Heart left ventricle (tissue), 13 donors: ENCODE data around the gene KRR1.

Experiments used
- POLR2A ChIP-seq, 2 donors: fragments of 450-650 bp; IDR thresholded peaks; one replicate each; pipeline ENCODE4 v1.6.1; 2017; ENCODE audit warnings: antibody characterized with exemption in 2 of 2, mild to moderate bottlenecking in 2 of 2, moderate library complexity in 2 of 2
- TF ChIP-seq, protein P1 (sequence below), 12 donors: fragments of 200-600 bp; sonication (generic) in 4 of 12; IDR thresholded peaks; one replicate each; pipeline versions ENCODE4 v1.5.0 to v1.8.0; 2018 to 2022; ENCODE audit warnings: antibody characterized with exemption in 12 of 12, mild to moderate bottlenecking in 5 of 12
- donor health status: ischemic (EF 13 %, LVEDD 7.1; RV severe dilation, severe dysfunction).
- donor health status: DM: no; HTN: yes; CAD: no.
- donor health status: DM: no; HTN: no; CAD: no.
- donor health status: ischemic (EF 25% LVEDD 6.9; RV normal size, moderate dysfunction).
- donor health status: ischemic (EF 25% LVEDD 5.7; RV mildly dilated, moderate dysfunction).
- donor health status: ischemic (EF 35%, LVEDD 5.7; RV mildly dilated, moderate dysfunction).
- donor health status: nonischemic (EF 11% LVEDD 7.7; RV severe dilation, severe dysfunction).
- donor health status: DM: yes; HTN: yes; CAD: no.
- donor health status: PGD.
- donor health status: ischemic (EF 29% LVEDD 5.4; RV normal size, mild dysfunction).
- donor health status: nonischemic (EF 23%, LVEDD 6.1; RV moderate dilation, normal function).

GRCh38 chr12:75511116-75512048, at the start of gene KRR1:
- TF ChIP-seq, protein P1, sequence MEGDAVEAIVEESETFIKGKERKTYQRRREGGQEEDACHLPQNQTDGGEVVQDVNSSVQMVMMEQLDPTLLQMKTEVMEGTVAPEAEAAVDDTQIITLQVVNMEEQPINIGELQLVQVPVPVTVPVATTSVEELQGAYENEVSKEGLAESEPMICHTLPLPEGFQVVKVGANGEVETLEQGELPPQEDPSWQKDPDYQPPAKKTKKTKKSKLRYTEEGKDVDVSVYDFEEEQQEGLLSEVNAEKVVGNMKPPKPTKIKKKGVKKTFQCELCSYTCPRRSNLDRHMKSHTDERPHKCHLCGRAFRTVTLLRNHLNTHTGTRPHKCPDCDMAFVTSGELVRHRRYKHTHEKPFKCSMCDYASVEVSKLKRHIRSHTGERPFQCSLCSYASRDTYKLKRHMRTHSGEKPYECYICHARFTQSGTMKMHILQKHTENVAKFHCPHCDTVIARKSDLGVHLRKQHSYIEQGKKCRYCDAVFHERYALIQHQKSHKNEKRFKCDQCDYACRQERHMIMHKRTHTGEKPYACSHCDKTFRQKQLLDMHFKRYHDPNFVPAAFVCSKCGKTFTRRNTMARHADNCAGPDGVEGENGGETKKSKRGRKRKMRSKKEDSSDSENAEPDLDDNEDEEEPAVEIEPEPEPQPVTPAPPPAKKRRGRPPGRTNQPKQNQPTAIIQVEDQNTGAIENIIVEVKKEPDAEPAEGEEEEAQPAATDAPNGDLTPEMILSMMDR (IDR thresholded peaks at IDR 0.05), result peak in 2 of 12 donors; percentile 5 to 6
- TF ChIP-seq POLR2A (IDR thresholded peaks at IDR 0.05), result peak in 1 of 2 donors; percentile 43
